ENCODE results near the gene FAU. TPM values are rescaled to one million over a fixed set of nuclear protein-coding genes. Genes with fewer than 3 reads are reported as not detected.
A peak's percentile ranks its signal among the peaks of the same experiment; 100 is the strongest.

The FAU gene
- total and polyA plus RNA-seq, 2 of the 13 experiments (the other 11 are each of a cell fraction or from before 2014, with no cell fraction given) = 374 to 869 TPM

DNA sequence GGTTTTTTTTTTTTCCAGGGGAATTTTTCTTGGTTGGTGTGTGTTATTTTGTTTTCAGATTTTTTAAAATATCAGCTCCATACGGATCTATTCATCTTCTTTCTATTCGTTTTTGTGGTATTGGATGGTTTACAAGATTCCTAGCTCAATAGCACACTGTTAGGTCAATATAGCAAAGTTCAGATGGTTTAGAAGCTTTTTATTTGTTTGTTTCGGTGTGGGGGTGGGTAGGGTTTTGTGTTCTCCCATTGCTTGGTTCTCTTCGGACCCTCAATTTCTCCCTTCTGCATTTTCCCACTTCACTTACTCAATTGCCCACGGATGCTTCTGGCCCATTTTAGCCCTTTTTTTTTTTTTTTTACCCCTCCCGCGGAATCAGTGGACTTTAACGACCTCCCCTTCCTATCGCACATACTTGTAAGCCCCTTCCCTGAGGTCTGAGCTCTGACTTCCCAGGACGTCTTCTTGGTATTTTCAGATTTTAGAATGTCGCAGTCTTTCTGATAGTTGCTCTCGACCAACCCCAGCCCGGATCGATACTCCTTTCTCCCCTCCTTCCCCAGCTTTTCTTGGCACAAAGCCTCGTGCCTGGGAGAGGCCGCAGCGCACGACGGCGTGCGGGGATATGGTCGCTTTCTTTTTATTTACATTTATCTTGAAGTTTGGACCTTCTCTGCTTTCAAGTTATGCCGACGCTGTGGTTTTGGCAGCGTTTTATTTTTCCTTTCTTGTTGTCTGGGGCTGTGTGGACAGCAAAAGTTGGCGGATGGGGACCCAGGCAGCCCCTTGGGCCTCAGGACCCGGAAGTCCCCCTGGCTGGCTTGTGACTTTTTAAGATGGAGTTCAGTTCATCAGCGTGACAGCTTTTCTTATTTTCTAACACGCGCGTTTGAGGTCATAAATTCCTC, 43.7 kb upstream of the FAU start (continued):
- TF ChIP-seq, protein P1, sequence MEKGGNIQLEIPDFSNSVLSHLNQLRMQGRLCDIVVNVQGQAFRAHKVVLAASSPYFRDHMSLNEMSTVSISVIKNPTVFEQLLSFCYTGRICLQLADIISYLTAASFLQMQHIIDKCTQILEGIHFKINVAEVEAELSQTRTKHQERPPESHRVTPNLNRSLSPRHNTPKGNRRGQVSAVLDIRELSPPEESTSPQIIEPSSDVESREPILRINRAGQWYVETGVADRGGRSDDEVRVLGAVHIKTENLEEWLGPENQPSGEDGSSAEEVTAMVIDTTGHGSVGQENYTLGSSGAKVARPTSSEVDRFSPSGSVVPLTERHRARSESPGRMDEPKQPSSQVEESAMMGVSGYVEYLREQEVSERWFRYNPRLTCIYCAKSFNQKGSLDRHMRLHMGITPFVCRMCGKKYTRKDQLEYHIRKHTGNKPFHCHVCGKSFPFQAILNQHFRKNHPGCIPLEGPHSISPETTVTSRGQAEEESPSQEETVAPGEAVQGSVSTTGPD (CRISPR knock-in tag; IDR thresholded peaks at IDR 0.05) = peak; percentile 79
- TF ChIP-seq CCDC6 (CRISPR knock-in tag; IDR thresholded peaks at IDR 0.05) = no peak
- TF ChIP-seq PHF20 (CRISPR knock-in tag; IDR thresholded peaks at IDR 0.05) = no peak
- no peak for TF ChIP-seq KDM4B (CRISPR knock-in tag; IDR thresholded peaks at IDR 0.05)
- TF ChIP-seq TAF1 (CRISPR knock-in tag; IDR thresholded peaks at IDR 0.05) = 0 out of 2 replicates have a peak, but pooled peaks have one; percentile 10
- TF ChIP-seq, protein P2, sequence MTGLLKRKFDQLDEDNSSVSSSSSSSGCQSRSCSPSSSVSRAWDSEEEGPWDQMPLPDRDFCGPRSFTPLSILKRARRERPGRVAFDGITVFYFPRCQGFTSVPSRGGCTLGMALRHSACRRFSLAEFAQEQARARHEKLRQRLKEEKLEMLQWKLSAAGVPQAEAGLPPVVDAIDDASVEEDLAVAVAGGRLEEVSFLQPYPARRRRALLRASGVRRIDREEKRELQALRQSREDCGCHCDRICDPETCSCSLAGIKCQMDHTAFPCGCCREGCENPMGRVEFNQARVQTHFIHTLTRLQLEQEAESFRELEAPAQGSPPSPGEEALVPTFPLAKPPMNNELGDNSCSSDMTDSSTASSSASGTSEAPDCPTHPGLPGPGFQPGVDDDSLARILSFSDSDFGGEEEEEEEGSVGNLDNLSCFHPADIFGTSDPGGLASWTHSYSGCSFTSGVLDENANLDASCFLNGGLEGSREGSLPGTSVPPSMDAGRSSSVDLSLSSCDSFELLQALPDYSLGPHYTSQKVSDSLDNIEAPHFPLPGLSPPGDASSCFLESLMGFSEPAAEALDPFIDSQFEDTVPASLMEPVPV (CRISPR knock-in tag; IDR thresholded peaks at IDR 0.05) = no peak; the same call in 1 of the 2 replicates
- TF ChIP-seq EP300 (IDR thresholded peaks at IDR 0.05; ENCODE audit: low read depth in 2 of 2, low read length in 2 of 2) = peak in 1 of 2 experiments; percentile 79; a peak in 2 of 4 replicates
- 0 out of 2 replicates have a peak, but pooled peaks have one; percentile 34 for TF ChIP-seq EP300 (CRISPR knock-in tag; IDR thresholded peaks at IDR 0.05; ENCODE audit: borderline replicate concordance)
- no peak for TF ChIP-seq RBM39 (IDR thresholded peaks at IDR 0.05; ENCODE audit: low read depth, low read length, poor library complexity, severe bottlenecking)
- 0 out of 2 replicates have a peak, but pooled peaks have one; percentile 82 for TF ChIP-seq ZNF136 (CRISPR knock-in tag; IDR thresholded peaks at IDR 0.05; ENCODE audit: low read depth)
- TF ChIP-seq, protein P3, sequence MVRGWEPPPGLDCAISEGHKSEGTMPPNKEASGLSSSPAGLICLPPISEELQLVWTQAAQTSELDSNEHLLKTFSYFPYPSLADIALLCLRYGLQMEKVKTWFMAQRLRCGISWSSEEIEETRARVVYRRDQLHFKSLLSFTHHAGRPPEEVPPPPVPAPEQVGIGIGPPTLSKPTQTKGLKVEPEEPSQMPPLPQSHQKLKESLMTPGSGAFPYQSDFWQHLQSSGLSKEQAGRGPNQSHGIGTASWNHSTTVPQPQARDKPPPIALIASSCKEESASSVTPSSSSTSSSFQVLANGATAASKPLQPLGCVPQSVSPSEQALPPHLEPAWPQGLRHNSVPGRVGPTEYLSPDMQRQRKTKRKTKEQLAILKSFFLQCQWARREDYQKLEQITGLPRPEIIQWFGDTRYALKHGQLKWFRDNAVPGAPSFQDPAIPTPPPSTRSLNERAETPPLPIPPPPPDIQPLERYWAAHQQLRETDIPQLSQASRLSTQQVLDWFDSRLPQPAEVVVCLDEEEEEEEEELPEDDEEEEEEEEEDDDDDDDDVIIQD (CRISPR knock-in tag; IDR thresholded peaks at IDR 0.05; ENCODE audit: low read depth) = no peak
- TF ChIP-seq MXD4 (CRISPR knock-in tag; IDR thresholded peaks at IDR 0.05) = no peak
- TF ChIP-seq HNRNPUL1 (IDR thresholded peaks at IDR 0.05; ENCODE audit: low read depth, low read length) = no peak
- no peak for TF ChIP-seq RBM22 (optimal IDR thresholded peaks at IDR 0.05; ENCODE audit: low read length)
- no peak for TF ChIP-seq CBX1 (IDR thresholded peaks at IDR 0.05; ENCODE audit: low read depth)
- TF ChIP-seq NPAS2 (CRISPR knock-in tag; IDR thresholded peaks at IDR 0.05; ENCODE audit: borderline replicate concordance) = no peak
- no peak for TF ChIP-seq ESRRA (CRISPR knock-in tag; IDR thresholded peaks at IDR 0.05; ENCODE audit: low read depth)
- TF ChIP-seq, protein P4, sequence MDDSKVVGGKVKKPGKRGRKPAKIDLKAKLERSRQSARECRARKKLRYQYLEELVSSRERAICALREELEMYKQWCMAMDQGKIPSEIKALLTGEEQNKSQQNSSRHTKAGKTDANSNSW (CRISPR knock-in tag; IDR thresholded peaks at IDR 0.05; ENCODE audit: borderline replicate concordance) = no peak
- no peak for TF ChIP-seq EHMT2 (IDR thresholded peaks at IDR 0.05; ENCODE audit: borderline replicate concordance, low read depth, low read length)
- TF ChIP-seq ZNF703 (CRISPR knock-in tag; IDR thresholded peaks at IDR 0.05; ENCODE audit: borderline replicate concordance) = peak; percentile 33; the same call in 1 of the 2 replicates
- peak; percentile 73; the same call in 1 of the 2 replicates for TF ChIP-seq HMG20A (CRISPR knock-in tag; IDR thresholded peaks at IDR 0.05; ENCODE audit: borderline replicate concordance)
- TF ChIP-seq MTF1 (CRISPR knock-in tag; IDR thresholded peaks at IDR 0.05) = no peak
- no peak for TF ChIP-seq PAX8 (CRISPR knock-in tag; IDR thresholded peaks at IDR 0.05; ENCODE audit: borderline replicate concordance)

All from HepG2 (cell line).